ENCODE data around the gene DHRS1. TPM values are rescaled to one million over a fixed set of nuclear protein-coding genes. Genes with fewer than 3 reads are reported as not detected.

DHRS1 gene
- total RNA-seq, 4 donors from 2014 or later = 8.2 to 33.0 (median 17.7) TPM

- peaks cover 0 to 13% of the 10 kb centered on the region in 2 donors for H3K36me3 ChIP-seq
- no peak overlapping the region for H3K4me3 ChIP-seq
- no peaks in the 10 kb centered on the region for H3K27me3 ChIP-seq
- TF ChIP-seq CTCF (IDR thresholded peaks at IDR 0.05) = no peak
- TF ChIP-seq POLR2AphosphoS5 (IDR thresholded peaks at IDR 0.05) = no peak
- TF ChIP-seq EP300 (IDR thresholded peaks at IDR 0.05) = no peak
- TF ChIP-seq POLR2A (IDR thresholded peaks at IDR 0.05) = no peak
- WGBS, 2 donors (ENCODE audit: low coverage in 1 of 2) = 86 to 91% methylated on average over 3 to 9 of the region's 18 CpGs
- peaks cover 0 to 9% (median 0%) of the 10 kb centered on the region in 3 donors for H3K4me1 ChIP-seq
- H3K9me3 ChIP-seq = no peaks in the 10 kb centered on the region
- no peak for ATAC-seq
- no peak overlapping the region for H3K27ac ChIP-seq
These were observed 40.9 kb downstream of the DHRS1 start for GRCh38 chr14:24258548-24259265.

GRCh38 chr14:24258119-24258518, 41.5 kb downstream of the DHRS1 start:
- 75 to 76% methylated on average over 4 to 5 of the region's 9 CpGs for WGBS, 2 donors (ENCODE audit: low coverage in 1 of 2)
- Histone ChIP-seq H3K27ac (no peak overlapping the region), H3K36me3 (peaks cover 0 to 19% of the 10 kb centered on the region in 2 donors)

GRCh38 chr14:24256960-24257359, 42.6 kb downstream of the DHRS1 start:
- peaks cover 0 to 26% of the 10 kb centered on the region in 2 donors for H3K36me3 ChIP-seq
- H3K27ac ChIP-seq = no peak overlapping the region
- no peaks in the 10 kb centered on the region for H3K9me3 ChIP-seq
- no peak for ATAC-seq
- no peak overlapping the region for H3K4me3 ChIP-seq
- no peaks in the 10 kb centered on the region for H3K27me3 ChIP-seq
- TF ChIP-seq POLR2A (IDR thresholded peaks at IDR 0.05) (no peak), POLR2AphosphoS5 (IDR thresholded peaks at IDR 0.05) (no peak), CTCF (IDR thresholded peaks at IDR 0.05) (no peak), EP300 (IDR thresholded peaks at IDR 0.05) (no peak)
- peaks cover 0 to 9% (median 0%) of the 10 kb centered on the region in 3 donors for H3K4me1 ChIP-seq
- 43 to 60% methylated on average over 1 of the region's 4 CpGs for WGBS, 2 donors (ENCODE audit: low coverage in 1 of 2)

More at GRCh38 chr14:24258119-24258518, 41.5 kb downstream of the DHRS1 start:
- H3K27me3 ChIP-seq = no peaks in the 10 kb centered on the region
- ATAC-seq = no peak
- peaks cover 0 to 9% (median 0%) of the 10 kb centered on the region in 3 donors for H3K4me1 ChIP-seq
- no peak overlapping the region for H3K4me3 ChIP-seq
- TF ChIP-seq EP300 (IDR thresholded peaks at IDR 0.05) (no peak), CTCF (IDR thresholded peaks at IDR 0.05) (no peak), POLR2AphosphoS5 (IDR thresholded peaks at IDR 0.05) (no peak), POLR2A (IDR thresholded peaks at IDR 0.05) (no peak)
- H3K9me3 ChIP-seq = no peaks in the 10 kb centered on the region

DNA sequence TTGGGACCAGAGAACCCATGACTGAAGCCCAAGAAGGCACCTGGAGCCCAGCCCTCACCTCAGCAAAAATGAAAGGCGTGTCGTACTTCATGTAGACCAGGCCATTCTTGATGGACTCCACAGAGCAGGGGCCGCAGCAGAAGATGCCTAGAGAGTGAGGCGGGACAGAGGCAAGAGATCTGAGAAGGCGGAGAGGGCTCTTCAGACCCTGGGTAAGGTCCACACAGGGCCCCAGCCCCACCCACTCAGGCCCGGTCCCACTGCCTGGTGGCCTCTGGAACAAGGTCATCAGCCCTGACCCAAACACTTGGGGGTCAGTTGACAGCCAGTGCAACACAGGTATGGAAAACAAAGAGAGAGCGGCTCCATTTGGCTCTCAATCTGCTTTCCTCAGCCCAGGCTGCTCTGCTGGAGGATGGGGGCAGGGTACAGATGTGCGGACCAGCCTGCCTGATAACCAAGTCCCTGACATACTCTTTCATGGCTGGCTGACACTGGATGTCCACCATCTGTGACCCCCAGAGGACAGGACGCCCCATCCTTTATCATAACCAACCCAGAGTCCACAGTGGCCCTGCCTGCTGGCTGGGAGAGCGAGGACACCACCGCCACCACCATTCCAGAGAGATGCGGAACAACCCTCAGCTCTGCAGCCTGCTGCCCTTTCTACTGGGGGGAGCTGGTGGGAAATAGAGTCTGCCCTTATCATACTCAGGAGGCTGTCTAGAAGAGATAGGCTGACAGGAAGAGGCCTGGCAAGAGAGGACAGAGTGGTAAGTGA, 43.5 kb downstream of the DHRS1 start:
- Histone ChIP-seq H3K27me3 (no peaks in the 10 kb centered on the region), H3K4me3 (no peak overlapping the region), H3K36me3 (peaks cover 0 to 26% of the 10 kb centered on the region in 2 donors), H3K27ac (no peak overlapping the region), H3K4me1 (peaks cover 0 to 9% (median 0%) of the 10 kb centered on the region in 3 donors), H3K9me3 (no peaks in the 10 kb centered on the region)
- 78 to 100% methylated on average over 4 to 6 of the region's 12 CpGs for WGBS, 2 donors (ENCODE audit: low coverage in 1 of 2)
- ATAC-seq = no peak
- TF ChIP-seq POLR2AphosphoS5 (IDR thresholded peaks at IDR 0.05) (no peak), POLR2A (IDR thresholded peaks at IDR 0.05) (no peak), EP300 (IDR thresholded peaks at IDR 0.05) (no peak), CTCF (IDR thresholded peaks at IDR 0.05) (no peak)
